Endodermal cell (in vitro differentiated cells): ENCODE measurements around the gene MBP. TPM values are rescaled to one million over a fixed set of nuclear protein-coding genes. Genes with fewer than 3 reads are reported as not detected.

Experiments
- DNase-seq: peaks from one replicate; pipeline ENCODE4 v3.0.0-alpha.2; 2017
- H3K27ac ChIP-seq: 2 replicates; pipeline ENCODE4 v1.5.1; 2013; ENCODE audit warnings: mild to moderate bottlenecking, low read depth, low read length, moderate library complexity
- H3K27me3 ChIP-seq: 2 replicates; pipeline ENCODE4 v1.6.1; 2013; ENCODE audit warnings: mild to moderate bottlenecking, low read length, moderate library complexity; ENCODE audit not compliant: insufficient read depth, control insufficient read depth, poor library complexity, severe bottlenecking
- H3K36me3 ChIP-seq: 2 replicates; pipeline ENCODE4 v1.7.0; 2013; ENCODE audit warnings: mild to moderate bottlenecking, low read length, moderate library complexity; ENCODE audit not compliant: control insufficient read depth, insufficient read depth
- H3K4me1 ChIP-seq: one replicate; pipeline ENCODE4 v1.7.0; 2013; ENCODE audit warnings: low read length; ENCODE audit not compliant: control insufficient read depth, insufficient read depth
- H3K4me3 ChIP-seq: 2 replicates; pipeline ENCODE4 v1.5.1; 2013; ENCODE audit warnings: mild to moderate bottlenecking, low read length, moderate library complexity
- H3K9ac ChIP-seq: 2 replicates; pipeline ENCODE4 v1.6.1; 2013; ENCODE audit warnings: mild to moderate bottlenecking, low read length, moderate library complexity; ENCODE audit not compliant: poor library complexity, severe bottlenecking; ENCODE audit errors: extremely low read depth
- H3K9me3 ChIP-seq: 2 replicates; pipeline ENCODE4 v1.6.1; 2013; ENCODE audit warnings: mild to moderate bottlenecking, low read length, moderate library complexity; ENCODE audit not compliant: control insufficient read depth
- H3K27ac Mint-ChIP-seq: 2 replicates; pipeline ENCODE4 v1.8.0; 2020; ENCODE audit warnings: mixed read lengths
- H3K27me3 Mint-ChIP-seq: 2 replicates; pipeline ENCODE4 v1.8.0; 2021; ENCODE audit warnings: mild to moderate bottlenecking, mixed read lengths; ENCODE audit not compliant: insufficient read depth
- H3K36me3 Mint-ChIP-seq: 2 replicates; pipeline ENCODE4 v1.8.0; 2020; ENCODE audit warnings: low read depth, mixed read lengths
- H3K4me1 Mint-ChIP-seq: 2 replicates; pipeline ENCODE4 v1.8.0; 2020; ENCODE audit warnings: mixed read lengths
- H3K4me3 Mint-ChIP-seq: 2 replicates; pipeline ENCODE4 v1.8.0; 2020; ENCODE audit warnings: mild to moderate bottlenecking, moderate library complexity, mixed read lengths
- H3K9me3 Mint-ChIP-seq: 2 replicates; pipeline ENCODE4 v1.8.0; 2020; ENCODE audit warnings: mild to moderate bottlenecking, mixed read lengths
- CTCF ChIP-seq: fragments of 200-600 bp; sonication (generic); conservative IDR thresholded peaks from 2 replicates; pipeline ENCODE4 v1.5.0; 2021; ENCODE audit warnings: antibody characterized with exemption, mild to moderate bottlenecking
- WGBS, 2 experiments: methylation state at CpG; one replicate each; pipeline versions ENCODE4 v1.1.5 to v1.1.7; 2013; ENCODE audit warnings: missing lambda C conversion rate in 2 of 2, mixed read lengths in 1 of 2; ENCODE audit not compliant: insufficient coverage in 1 of 2, insufficient read length in 1 of 2; 5-methylcytosine and 5-hydroxymethylcytosine counted together
- total RNA-seq, 2 donors: library from RNA; stranded (reverse); fragmentation: NEBNext Ultra II Directional in 1 of 2; extraction: Animal tissue kit (Norgen Biotek cat#: 25700) in 1 of 2; gene quantifications; 2 replicates in 1 of 2; 3 replicates in 1 of 2; pipeline ENCODE4 v1.2.1, GENCODE V29; 2021

Gene MBP
- total RNA-seq, 2 donors from 2014 or later: 16.3 to 19.0 TPM

GRCh38 chr18:77150588-77150987 lies 18.0 kb upstream of the MBP start:
- H3K27me3 Mint-ChIP-seq: no peaks in the 10 kb centered on the region
- no peak overlapping the region for H3K4me3 Mint-ChIP-seq
- H3K27ac Mint-ChIP-seq: no peak overlapping the region
- no peak for DNase-seq
- Histone ChIP-seq H3K9ac (no peak overlapping the region), H3K27ac (no peak overlapping the region), H3K4me3 (no peak overlapping the region), H3K36me3 (no peaks in the 10 kb centered on the region), H3K4me1 (no peaks in the 10 kb centered on the region), H3K9me3 (no peaks in the 10 kb centered on the region), H3K27me3 (no peaks in the 10 kb centered on the region)
- peaks cover 2% of the 10 kb centered on the region for H3K9me3 Mint-ChIP-seq
- no peaks in the 10 kb centered on the region for H3K36me3 Mint-ChIP-seq
- no peaks in the 10 kb centered on the region for H3K4me1 Mint-ChIP-seq
- WGBS, 2 experiments: 91 to 97% methylated on average over 4 of the region's 4 CpGs
- no peak for TF ChIP-seq CTCF

DNA sequence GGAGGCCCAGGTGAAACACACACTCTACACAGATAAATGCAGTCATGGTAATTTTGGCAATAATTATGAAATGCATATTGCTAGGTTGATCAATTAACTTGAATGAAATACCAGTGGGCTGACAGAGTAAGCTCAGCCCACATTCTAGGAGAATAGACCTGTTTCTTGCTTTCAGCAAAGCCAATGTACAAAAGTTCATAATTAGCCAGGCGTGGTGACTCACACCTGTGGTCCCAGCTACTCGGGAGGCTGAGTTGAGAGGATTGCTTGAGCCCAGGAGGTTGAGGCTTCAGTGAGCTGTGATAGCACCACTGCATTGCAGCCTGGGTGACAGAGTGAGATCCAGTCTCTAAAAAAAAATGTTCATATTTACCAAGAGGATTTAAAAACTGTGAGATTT lies 15.7 kb upstream of the MBP start:
- Mint-ChIP-seq H3K27ac (no peak overlapping the region), H3K36me3 (no peaks in the 10 kb centered on the region), H3K4me1 (no peaks in the 10 kb centered on the region), H3K27me3 (no peaks in the 10 kb centered on the region), H3K4me3 (no peak overlapping the region), H3K9me3 (peaks cover 19% of the 10 kb centered on the region)
- Histone ChIP-seq H3K27me3 (no peaks in the 10 kb centered on the region), H3K36me3 (no peaks in the 10 kb centered on the region), H3K27ac (no peak overlapping the region), H3K9ac (no peak overlapping the region), H3K9me3 (peaks cover 13% of the 10 kb centered on the region), H3K4me1 (no peaks in the 10 kb centered on the region), H3K4me3 (no peak overlapping the region)
- DNase-seq: no peak
- 40 to 64% methylated on average over 1 to 2 of the region's 2 CpGs for WGBS, 2 experiments
- TF ChIP-seq CTCF: no peak

DNA sequence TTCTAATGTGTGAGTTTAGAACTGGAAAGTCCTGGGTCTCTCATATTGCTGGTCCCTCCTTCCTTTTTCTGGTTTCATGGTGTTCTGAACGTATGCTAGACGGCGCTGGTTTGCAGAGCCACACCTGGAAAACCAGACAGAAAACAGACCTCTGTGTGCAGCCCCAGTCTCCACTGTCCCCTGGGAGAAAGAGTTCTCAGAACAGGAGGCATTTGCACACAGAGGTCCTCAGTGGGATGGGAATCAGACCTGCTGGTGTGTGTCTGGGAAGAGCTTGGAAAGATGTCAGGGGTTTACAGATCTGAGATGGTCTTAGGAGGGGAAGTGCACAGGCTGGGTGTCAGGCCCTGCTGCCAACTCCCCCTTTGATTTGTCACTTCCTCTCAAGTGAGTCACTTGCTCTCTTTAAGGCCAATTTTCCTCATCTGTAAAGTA lies 14.9 kb upstream of the MBP start:
- Histone ChIP-seq H3K27ac (no peak overlapping the region), H3K4me3 (no peak overlapping the region), H3K9ac (no peak overlapping the region), H3K9me3 (peaks cover 20% of the 10 kb centered on the region), H3K36me3 (no peaks in the 10 kb centered on the region), H3K4me1 (no peaks in the 10 kb centered on the region), H3K27me3 (no peaks in the 10 kb centered on the region)
- WGBS, 2 experiments: 78 to 85% methylated on average over 3 of the region's 3 CpGs
- no peak for TF ChIP-seq CTCF
- Mint-ChIP-seq H3K36me3 (peaks cover 5% of the 10 kb centered on the region), H3K9me3 (peaks cover 27% of the 10 kb centered on the region), H3K27me3 (no peaks in the 10 kb centered on the region), H3K4me3 (no peak overlapping the region), H3K27ac (no peak overlapping the region), H3K4me1 (no peaks in the 10 kb centered on the region)
- DNase-seq: no peak
